GM12872 (cell line): ENCODE data around the gene PMVK.
A peak's percentile ranks its signal among the peaks of the same experiment; 100 is the strongest.

Experiments used
- CTCF ChIP-seq: IDR thresholded peaks from 3 replicates; pipeline ENCODE4 v1.5.1; 2011; ENCODE audit warnings: low read depth, mild to moderate bottlenecking, low read length, moderate library complexity; ENCODE audit not compliant: insufficient read depth

The PMVK gene

DNA sequence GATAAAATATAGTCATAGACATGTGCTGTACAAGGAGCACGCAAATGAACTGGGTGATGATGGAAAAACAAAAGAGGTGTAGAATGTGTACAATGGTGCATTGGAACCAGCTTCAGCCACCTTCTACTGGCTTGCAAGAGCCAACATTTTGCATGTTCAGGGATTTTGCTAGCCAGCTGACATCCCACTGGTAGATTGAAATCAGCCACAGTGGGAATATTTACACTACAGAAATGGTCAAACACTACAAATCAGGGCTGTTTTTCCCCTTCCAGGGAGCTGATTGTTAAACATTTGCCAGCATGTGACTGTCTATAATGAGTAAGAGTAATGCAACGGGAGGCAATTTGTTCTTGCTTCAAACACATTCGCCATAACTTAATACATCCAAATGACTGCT, 23.2 kb downstream of the PMVK start:
- no peak for TF ChIP-seq CTCF

GRCh38 chr1:154912755-154913154, 23.8 kb downstream of the PMVK start:
- no peak for TF ChIP-seq CTCF

DNA sequence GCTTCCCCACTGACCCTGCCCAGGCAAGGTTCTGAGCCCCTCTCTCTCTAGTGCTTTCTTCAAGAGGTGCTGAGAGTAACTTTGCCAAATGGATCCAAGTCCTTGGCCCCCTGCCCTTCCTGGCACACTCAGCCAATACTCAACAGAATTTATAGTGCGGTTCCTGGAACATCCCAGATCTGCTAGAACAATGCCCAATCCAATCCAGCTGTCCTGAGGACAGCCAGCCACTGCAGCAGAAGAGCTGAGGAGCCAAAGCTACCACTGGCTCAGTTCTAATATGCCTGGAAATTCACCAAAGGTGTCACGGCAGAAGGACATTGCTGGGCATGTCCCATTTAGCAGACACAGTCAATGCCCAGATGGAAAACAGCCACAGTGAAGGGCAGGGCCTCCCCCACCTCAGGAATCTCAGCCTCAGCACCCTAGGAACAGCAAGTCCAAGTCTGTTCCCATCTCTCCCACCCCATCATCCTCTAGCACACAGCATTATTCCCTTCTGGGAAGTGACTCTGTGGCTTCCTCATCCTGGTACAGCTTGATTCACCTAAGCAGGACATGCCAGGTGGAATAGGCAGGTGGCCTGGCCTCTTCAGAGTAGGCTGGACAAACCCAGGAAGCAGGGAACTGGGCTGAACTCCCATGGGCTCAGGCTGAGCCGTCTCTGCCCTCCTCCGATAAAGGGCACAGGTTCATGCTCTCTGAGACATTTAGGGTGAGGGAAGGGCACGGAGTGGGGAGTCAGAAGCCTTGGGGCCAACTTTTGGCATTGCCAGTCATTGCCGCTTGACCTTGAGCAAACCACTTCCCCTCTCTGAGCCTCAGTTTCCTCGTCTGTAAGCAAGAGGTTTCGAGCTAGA, 24.6 kb downstream of the PMVK start:
- no peak for TF ChIP-seq CTCF

GRCh38 chr1:154910851-154911250, 25.7 kb downstream of the PMVK start:
- no peak for TF ChIP-seq CTCF

DNA sequence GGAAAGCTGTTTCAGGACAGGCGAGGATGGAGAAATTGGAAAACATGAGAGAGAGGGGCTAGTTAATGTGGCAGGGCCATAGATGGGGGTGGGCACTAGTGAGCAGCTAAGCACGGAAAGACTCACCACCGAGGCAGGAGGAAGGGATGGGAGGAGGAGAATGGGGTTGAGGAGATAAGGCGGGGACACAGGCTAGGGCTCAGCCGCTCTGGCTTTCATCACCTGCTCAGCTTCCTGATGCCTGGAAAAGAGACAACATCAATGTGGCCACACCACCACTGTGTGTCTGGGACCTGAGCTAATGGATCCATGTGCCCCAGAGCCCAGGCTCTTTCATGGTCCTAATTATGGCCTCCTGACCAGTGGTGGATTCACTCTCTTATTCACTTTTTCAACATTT, 27.6 kb downstream of the PMVK start:
- TF ChIP-seq CTCF: no peak

GRCh38 chr1:154906621-154907081, 29.9 kb downstream of the PMVK start:
- peak; percentile 51; the same call in 2 of the 3 replicates for TF ChIP-seq CTCF

- TF ChIP-seq CTCF: no peak
These were observed 33.5 kb downstream of the PMVK start for GRCh38 chr1:154902938-154903566.
